ENCODE data around the gene ARG2.
A peak's percentile ranks its signal among the peaks of the same experiment; 100 is the strongest.

Gene ARG2

DNA sequence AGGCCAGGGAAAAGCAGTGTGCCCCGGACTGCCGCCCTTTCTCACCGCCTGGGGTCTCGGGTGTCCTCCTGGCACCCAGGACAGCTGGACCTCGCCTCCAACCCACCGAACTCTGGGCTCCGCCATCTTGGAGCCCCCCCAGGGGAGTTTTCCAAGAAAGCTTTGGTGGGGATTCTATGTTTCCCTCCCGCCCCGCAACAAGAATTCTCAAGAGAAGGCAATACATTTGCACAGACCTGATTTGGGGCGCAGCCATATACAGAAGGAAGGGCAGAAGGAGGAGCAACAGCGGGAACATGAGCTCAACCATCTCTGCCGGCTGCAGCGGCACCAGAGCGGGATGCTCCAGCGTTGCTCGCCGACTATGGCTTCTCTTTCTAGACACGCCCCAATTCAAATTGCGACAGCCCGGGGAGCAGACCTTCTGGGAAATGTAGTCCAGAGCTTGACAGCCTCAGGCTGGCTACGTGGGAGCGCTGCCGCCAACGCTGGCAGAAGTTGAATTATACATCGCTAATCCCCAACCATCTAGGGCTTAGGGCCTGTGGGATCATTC is 75.8 kb downstream of the ARG2 start, which contains the start of gene RDH11:
Gene RDH11, minus strand, starts transcription at position 371 of the 556 bp plus-strand sequence. Its CDS starts 61 bp downstream, at position 310.
- DNase-seq: peak; percentile 88 to 95 (median 94)

DNA sequence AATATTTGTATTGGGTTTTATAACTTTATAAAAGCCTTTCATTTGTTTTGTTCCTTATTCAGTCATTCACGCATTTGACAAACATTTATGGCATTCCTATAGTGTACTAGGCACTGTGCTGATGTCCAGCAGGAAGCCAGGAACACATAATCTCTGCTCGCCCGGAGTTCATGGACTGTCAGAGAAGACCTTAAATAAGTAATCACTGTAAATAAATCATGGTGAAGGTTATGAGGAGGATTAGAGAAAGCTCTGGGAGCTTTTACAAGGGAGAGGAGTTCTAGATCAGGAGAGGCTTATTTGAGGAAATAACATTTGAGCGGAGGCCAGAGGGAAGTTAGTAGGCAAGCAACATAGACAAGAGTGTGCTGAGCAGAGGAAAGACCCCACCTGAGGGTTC is 77.3 kb downstream of the ARG2 start:
- DNase-seq: no peak

DNA sequence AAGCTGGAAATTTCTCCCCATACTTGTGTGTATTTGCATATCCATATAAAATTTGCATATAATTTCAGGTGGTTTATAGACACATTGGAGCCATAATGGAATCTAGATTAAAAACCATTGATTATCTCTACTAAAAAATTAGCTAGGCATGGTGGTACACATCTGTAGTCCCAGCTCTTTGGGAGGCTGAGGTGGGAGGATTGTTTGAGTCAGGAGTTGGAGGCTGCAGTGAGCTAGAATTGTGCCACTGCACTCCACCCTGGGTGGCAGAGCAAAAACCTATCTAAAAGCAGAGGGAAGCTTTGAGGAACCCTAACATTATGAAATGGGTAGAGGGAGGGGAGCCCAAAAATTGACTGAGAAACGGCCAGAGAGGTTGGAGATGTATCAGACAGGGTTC is 78.5 kb downstream of the ARG2 start:
- no peak for DNase-seq
